Mesendoderm (in vitro differentiated cells): ENCODE results near the gene ABTB2.

Experiments
- DNase-seq: peaks from one replicate; pipeline ENCODE4 v3.0.0; 2013
- H2AK5ac ChIP-seq: 2 replicates; pipeline ENCODE4 v1.6.1; 2013; ENCODE audit warnings: low read length, inconsistent platforms
- H2BK120ac ChIP-seq: 2 replicates; pipeline ENCODE4 v1.6.1; 2013; ENCODE audit warnings: low read depth, mild to moderate bottlenecking, low read length, moderate library complexity, mixed read lengths
- H2BK15ac ChIP-seq: replicated peaks from 2 replicates; pipeline ENCODE4 v1.6.1; 2013; ENCODE audit warnings: low read depth, mild to moderate bottlenecking, moderate library complexity
- H2BK5ac ChIP-seq: 2 replicates; pipeline ENCODE4 v1.6.1; 2013; ENCODE audit warnings: low read length, inconsistent platforms
- H3K18ac ChIP-seq: 2 replicates; pipeline ENCODE4 v1.6.1; 2013; ENCODE audit warnings: mild to moderate bottlenecking, low read length, mixed read lengths
- H3K23ac ChIP-seq: one replicate; pipeline ENCODE4 v1.6.1; 2013; ENCODE audit warnings: low read length
- H3K27ac ChIP-seq: 2 replicates; pipeline ENCODE4 v1.5.1; 2013; ENCODE audit warnings: low read depth, mild to moderate bottlenecking, inconsistent platforms, low read length, moderate library complexity
- H3K27me3 ChIP-seq: 2 replicates; pipeline ENCODE4 v1.6.1; 2013; ENCODE audit warnings: low read length, control low read depth, mild to moderate bottlenecking, inconsistent platforms; ENCODE audit not compliant: insufficient read depth, poor library complexity
- H3K36me3 ChIP-seq: 2 replicates; pipeline ENCODE4 v1.6.1; 2013; ENCODE audit warnings: low read length, inconsistent platforms; ENCODE audit not compliant: control insufficient read depth, insufficient read depth
- H3K4ac ChIP-seq: one replicate; pipeline ENCODE4 v1.6.1; 2013; ENCODE audit warnings: low read depth, mild to moderate bottlenecking, low read length, moderate library complexity
- H3K4me1 ChIP-seq: 2 replicates; pipeline ENCODE4 v1.6.1; 2013; ENCODE audit warnings: low read depth, low read length, inconsistent platforms; ENCODE audit not compliant: control insufficient read depth
- H3K4me2 ChIP-seq: 2 replicates; pipeline ENCODE4 v1.6.1; 2013; ENCODE audit warnings: low read length
- H3K4me3 ChIP-seq: 2 replicates; pipeline ENCODE4 v1.5.1; 2013; ENCODE audit warnings: mild to moderate bottlenecking, low read length
- H3K56ac ChIP-seq: one replicate; pipeline ENCODE4 v1.6.1; 2013; ENCODE audit warnings: low read length
- H3K79me1 ChIP-seq: 2 replicates; pipeline ENCODE4 v1.6.1; 2013; ENCODE audit warnings: low read length, inconsistent platforms
- H3K79me2 ChIP-seq: 2 replicates; pipeline ENCODE4 v1.6.1; 2013; ENCODE audit warnings: mild to moderate bottlenecking, low read length; ENCODE audit not compliant: control insufficient read depth, insufficient read depth
- H3K9ac ChIP-seq: 2 replicates; pipeline ENCODE4 v1.6.1; 2013; ENCODE audit warnings: low read length, inconsistent platforms
- H4K5ac ChIP-seq: one replicate; pipeline ENCODE4 v1.6.1; 2013; ENCODE audit warnings: low read length
- H4K8ac ChIP-seq: one replicate; pipeline ENCODE4 v1.6.1; 2013; ENCODE audit warnings: low read depth, mild to moderate bottlenecking, control low read depth, low read length, moderate library complexity
- whole genome bisulfite sequencing: extraction: QIAGEN DNeasy Blood & Tissue Kit; methylation state at CpG from one replicate; pipeline ENCODE4 v1.1.7; 2013; ENCODE audit warnings: low lambda C conversion rate, missing lambda C conversion rate; ENCODE audit not compliant: insufficient coverage; ENCODE audit errors: extremely low coverage; 5-methylcytosine and 5-hydroxymethylcytosine counted together

ABTB2 gene

DNA sequence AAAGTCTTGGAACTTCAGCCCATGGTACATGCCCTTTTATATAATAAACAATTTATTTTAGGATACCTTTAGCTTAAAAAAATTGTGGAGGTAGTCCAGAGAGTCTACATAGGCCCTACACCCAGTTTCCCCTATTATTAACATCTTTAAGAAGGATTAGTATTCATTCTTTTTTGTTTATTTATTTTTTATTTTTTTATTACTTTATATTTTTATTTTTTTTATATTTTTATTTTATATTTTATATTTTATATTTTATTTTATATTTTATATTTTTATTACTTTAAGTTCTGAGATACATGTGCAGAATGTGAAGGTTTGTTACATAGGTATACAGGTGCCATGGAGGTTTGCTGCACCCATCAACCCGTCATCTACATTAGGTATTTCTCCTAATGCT is 15.9 kb upstream of the ABTB2 start:
- Histone ChIP-seq H3K18ac (no peak overlapping the region), H3K27me3 (no peaks in the 10 kb centered on the region), H3K27ac (no peak overlapping the region), H3K23ac (no peak overlapping the region), H3K79me1 (no peaks in the 10 kb centered on the region), H3K36me3 (no peaks in the 10 kb centered on the region), H2BK5ac (no peak overlapping the region), H2BK15ac (no peak overlapping the region), H4K8ac (no peak overlapping the region), H4K5ac (no peak overlapping the region), H2AK5ac (no peak overlapping the region), H3K56ac (no peak overlapping the region), H3K4me3 (no peak overlapping the region), H3K9ac (no peak overlapping the region), H3K4me1 (no peaks in the 10 kb centered on the region), H2BK120ac (no peak overlapping the region), H3K4me2 (no peak overlapping the region), H3K79me2 (no peaks in the 10 kb centered on the region), H3K4ac (no peak overlapping the region)
- no peak for DNase-seq
- no CpG with 5 or more reads among the region's 1 CpG for WGBS

DNA sequence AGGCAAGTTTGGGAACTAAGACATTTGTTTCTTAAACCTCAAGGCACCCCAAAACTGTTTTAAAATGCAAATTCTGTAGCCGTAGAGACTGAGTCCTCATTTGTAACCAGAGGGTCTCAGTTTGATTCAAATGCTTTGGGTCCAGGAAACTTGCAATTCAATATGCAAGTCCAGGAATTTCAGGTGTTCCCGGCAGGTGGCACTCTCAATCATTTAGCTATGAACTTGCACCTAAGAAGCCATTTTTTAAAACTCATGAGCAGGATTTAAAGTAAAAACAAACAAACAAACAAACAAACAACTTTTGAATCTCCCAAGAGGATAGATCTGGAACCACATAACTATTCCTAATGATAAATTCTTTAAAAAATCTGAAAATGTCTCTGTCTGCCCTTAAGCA is 8.7 kb upstream of the ABTB2 start:
- H4K8ac ChIP-seq = no peak overlapping the region
- no CpG with 5 or more reads among the region's 2 CpGs for WGBS

DNA sequence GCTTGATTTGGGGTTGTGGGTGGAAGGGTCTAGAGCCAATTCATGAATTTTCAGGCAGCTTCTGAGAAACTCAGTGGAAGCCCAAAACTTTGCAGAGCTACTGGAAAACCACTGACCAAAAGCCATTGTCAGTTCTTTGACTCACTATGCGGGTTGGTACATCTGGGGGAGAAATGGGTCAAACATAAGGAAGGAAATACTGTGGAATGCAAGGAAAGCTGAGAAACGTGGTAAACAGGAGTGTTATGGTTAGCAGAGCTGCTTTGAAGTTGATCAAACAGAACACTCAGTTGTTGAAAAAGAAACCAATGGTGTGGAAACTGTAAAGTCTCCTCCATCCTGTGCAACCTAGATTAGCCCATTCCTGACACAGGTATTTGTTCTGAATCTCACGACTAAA is 6.3 kb upstream of the ABTB2 start:
- no peak overlapping the region for H2AK5ac ChIP-seq
- no peak overlapping the region for H2BK15ac ChIP-seq
- no peaks in the 10 kb centered on the region for H3K36me3 ChIP-seq
- H3K56ac ChIP-seq = no peak overlapping the region
- no peak overlapping the region for H3K9ac ChIP-seq
- WGBS = no CpG with 5 or more reads among the region's 3 CpGs
- no peaks in the 10 kb centered on the region for H3K79me1 ChIP-seq
- H3K27me3 ChIP-seq = no peaks in the 10 kb centered on the region
- H3K4ac ChIP-seq = no peak overlapping the region
- H2BK120ac ChIP-seq = no peak overlapping the region
- H3K4me3 ChIP-seq = no peak overlapping the region
- no peaks in the 10 kb centered on the region for H3K79me2 ChIP-seq
- H2BK5ac ChIP-seq = no peak overlapping the region
- no peak overlapping the region for H3K23ac ChIP-seq
- no peak overlapping the region for H4K8ac ChIP-seq
- no peak for DNase-seq
- no peaks in the 10 kb centered on the region for H3K4me1 ChIP-seq
- H3K27ac ChIP-seq = no peak overlapping the region
- H4K5ac ChIP-seq = no peak overlapping the region
- no peak overlapping the region for H3K18ac ChIP-seq
- no peak overlapping the region for H3K4me2 ChIP-seq

More for the DNA sequence above, 8.7 kb upstream of the ABTB2 start:
- Histone ChIP-seq H3K79me2 (no peaks in the 10 kb centered on the region), H3K18ac (no peak overlapping the region), H4K5ac (no peak overlapping the region), H3K4me2 (no peak overlapping the region), H3K23ac (no peak overlapping the region), H3K56ac (no peak overlapping the region), H3K79me1 (no peaks in the 10 kb centered on the region), H3K4me3 (no peak overlapping the region), H2BK120ac (no peak overlapping the region), H2BK15ac (no peak overlapping the region), H2BK5ac (no peak overlapping the region), H3K27me3 (no peaks in the 10 kb centered on the region), H3K4ac (no peak overlapping the region), H3K36me3 (no peaks in the 10 kb centered on the region), H3K9ac (no peak overlapping the region), H3K4me1 (no peaks in the 10 kb centered on the region), H2AK5ac (no peak overlapping the region), H3K27ac (no peak overlapping the region)
- DNase-seq = peak; percentile 27

DNA sequence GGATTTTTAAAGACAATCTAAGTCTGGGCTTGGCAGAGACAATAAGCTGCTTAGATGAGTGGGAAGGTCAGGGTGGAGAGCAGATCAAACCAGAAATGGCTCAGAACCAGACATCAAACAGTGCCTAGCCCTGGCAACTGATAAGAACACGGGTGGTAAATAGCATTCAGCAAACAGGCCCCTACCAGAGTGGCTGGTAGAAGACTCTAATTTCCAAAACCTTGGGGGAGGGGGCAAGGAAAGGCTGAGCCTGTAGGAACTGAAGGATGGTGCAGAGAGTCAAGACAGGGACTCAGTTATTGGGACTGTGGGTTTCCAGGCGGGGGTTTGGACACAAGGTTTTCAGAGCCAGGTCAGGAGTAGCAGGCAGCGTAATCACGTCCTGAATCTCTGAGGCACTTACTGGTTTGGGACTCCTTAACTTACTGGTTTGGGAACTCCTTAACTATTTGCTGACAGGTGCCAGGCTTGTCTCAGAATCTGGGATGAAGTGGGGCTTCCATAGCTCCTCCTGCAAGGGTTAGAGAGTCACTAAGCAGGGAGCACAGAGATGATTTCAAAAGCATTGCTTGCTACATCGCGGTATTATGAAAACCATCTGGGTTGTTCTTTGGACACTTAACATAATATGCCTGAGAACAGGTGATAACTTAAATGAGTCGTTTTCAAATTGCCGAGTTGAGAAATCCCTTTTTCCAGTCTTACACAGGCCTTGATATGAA is 5.7 kb upstream of the ABTB2 start:
- no peak overlapping the region for H3K23ac ChIP-seq
- H2BK120ac ChIP-seq = no peak overlapping the region
- no peak overlapping the region for H3K4ac ChIP-seq
- no peaks in the 10 kb centered on the region for H3K4me1 ChIP-seq
- no peaks in the 10 kb centered on the region for H3K79me1 ChIP-seq
- H2AK5ac ChIP-seq = no peak overlapping the region
- no peak overlapping the region for H2BK5ac ChIP-seq
- H3K18ac ChIP-seq = no peak overlapping the region
- H3K79me2 ChIP-seq = no peaks in the 10 kb centered on the region
- no peak overlapping the region for H3K9ac ChIP-seq
- no peak overlapping the region for H2BK15ac ChIP-seq
- no peaks in the 10 kb centered on the region for H3K27me3 ChIP-seq
- H3K56ac ChIP-seq = no peak overlapping the region
- no peak overlapping the region for H4K5ac ChIP-seq
- peak; percentile 10 for DNase-seq
- no peak overlapping the region for H4K8ac ChIP-seq
- H3K4me2 ChIP-seq = no peak overlapping the region
- no peak overlapping the region for H3K27ac ChIP-seq
- H3K36me3 ChIP-seq = no peaks in the 10 kb centered on the region
- H3K4me3 ChIP-seq = no peak overlapping the region
- no CpG with 5 or more reads among the region's 8 CpGs for WGBS

DNA sequence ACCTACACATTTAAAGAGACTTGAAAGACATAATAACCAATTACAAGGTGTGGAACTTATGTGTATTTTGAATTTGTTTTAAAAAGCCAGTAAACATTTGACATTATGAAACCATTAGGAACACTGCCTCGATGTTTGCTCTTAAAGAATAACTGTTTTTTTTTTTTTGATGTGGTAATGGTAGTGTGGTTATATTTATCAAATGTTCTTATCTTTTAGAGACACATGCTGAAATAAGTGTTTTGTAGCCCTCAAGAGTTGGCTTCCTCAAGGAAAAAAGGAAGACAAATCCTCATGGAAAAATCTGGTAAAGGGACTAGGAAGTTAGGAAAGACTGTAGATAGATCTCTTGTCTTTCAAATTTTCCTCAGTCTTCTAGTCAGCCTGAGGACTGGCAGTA is 2.2 kb upstream of the ABTB2 start:
- DNase-seq = no peak
- no peak overlapping the region for H4K5ac ChIP-seq
- peaks cover 2% of the 10 kb centered on the region for H3K27me3 ChIP-seq
- no peak overlapping the region for H2AK5ac ChIP-seq
- no peak overlapping the region for H3K27ac ChIP-seq
- H2BK15ac ChIP-seq = no peak overlapping the region
- no peak overlapping the region for H3K56ac ChIP-seq
- no peaks in the 10 kb centered on the region for H3K36me3 ChIP-seq
- H2BK5ac ChIP-seq = no peak overlapping the region
- WGBS = no CpG with 5 or more reads among the region's 1 CpG
- H3K4me1 ChIP-seq = peaks cover 3% of the 10 kb centered on the region
- no peaks in the 10 kb centered on the region for H3K79me1 ChIP-seq
- H3K9ac ChIP-seq = no peak overlapping the region
- no peak overlapping the region for H3K23ac ChIP-seq
- no peak overlapping the region for H4K8ac ChIP-seq
- H3K79me2 ChIP-seq = no peaks in the 10 kb centered on the region
- no peak overlapping the region for H3K4ac ChIP-seq
- H3K4me3 ChIP-seq = no peak overlapping the region
- no peak overlapping the region for H2BK120ac ChIP-seq
- H3K4me2 ChIP-seq = no peak overlapping the region
- no peak overlapping the region for H3K18ac ChIP-seq

DNA sequence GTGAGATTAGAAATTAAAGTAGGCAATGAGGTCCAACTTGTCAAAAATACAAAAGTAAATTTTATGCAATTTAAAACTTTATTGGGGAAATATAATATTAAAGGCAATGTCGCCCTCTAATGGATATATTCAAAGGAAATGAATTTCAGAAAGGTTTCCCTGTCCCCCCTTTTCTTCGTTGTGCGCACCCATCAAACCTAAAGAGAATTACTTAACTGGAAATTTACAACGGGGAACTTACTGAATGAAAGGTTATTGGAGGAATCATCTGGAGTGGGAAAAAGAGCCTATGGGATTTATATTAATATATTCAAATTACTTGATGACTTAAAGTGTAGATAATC is 1.7 kb upstream of the ABTB2 start:
- Histone ChIP-seq H3K4me3 (no peak overlapping the region), H2BK120ac (no peak overlapping the region), H2AK5ac (no peak overlapping the region), H3K4me1 (peaks cover 3% of the 10 kb centered on the region), H3K27me3 (peaks cover 2% of the 10 kb centered on the region), H3K36me3 (no peaks in the 10 kb centered on the region), H3K18ac (no peak overlapping the region), H3K56ac (no peak overlapping the region), H2BK5ac (no peak overlapping the region), H3K23ac (no peak overlapping the region), H3K4ac (no peak overlapping the region), H3K79me2 (no peaks in the 10 kb centered on the region), H3K9ac (no peak overlapping the region), H3K79me1 (no peaks in the 10 kb centered on the region), H2BK15ac (no peak overlapping the region), H4K5ac (no peak overlapping the region), H3K4me2 (no peak overlapping the region), H4K8ac (no peak overlapping the region), H3K27ac (no peak overlapping the region)
- DNase-seq = no peak
- WGBS = no CpG with 5 or more reads among the region's 4 CpGs
